Uterus (tissue), 4 donors: ENCODE data around the gene SPNS2. TPM values are rescaled to one million over a fixed set of nuclear protein-coding genes. Genes with fewer than 3 reads are reported as not detected.

Experiments
- DNase-seq, 2 donors: peaks; one replicate each; pipeline ENCODE4 v3.0.0-alpha.2; 2019 to 2020
- H3K27ac ChIP-seq, 2 donors: fragments of 200-600 bp; sonication (generic); 1 replicate in 1 of 2; 2 replicates in 1 of 2; pipeline ENCODE4 v1.5.1; 2016 to 2018
- H3K27me3 ChIP-seq, 2 donors: fragments of 200-600 bp; sonication (generic); one replicate each; pipeline ENCODE4 v1.5.1; 2018 to 2019; ENCODE audit warnings: control low read depth in 1 of 2
- H3K36me3 ChIP-seq, 2 donors: fragments of 200-600 bp; sonication (generic); one replicate each; pipeline ENCODE4 v1.5.1; 2019; ENCODE audit warnings: control low read depth in 1 of 2
- H3K4me1 ChIP-seq, 2 donors: fragments of 200-600 bp; sonication (generic); one replicate each; pipeline ENCODE4 v1.5.1; 2018 to 2019; ENCODE audit warnings: control low read depth in 1 of 2
- H3K4me3 ChIP-seq, 2 donors: fragments of 200-600 bp; sonication (generic); 1 replicate in 1 of 2; 2 replicates in 1 of 2; pipeline ENCODE4 v1.5.1; 2018 to 2019; ENCODE audit warnings: mild to moderate bottlenecking in 1 of 2
- H3K9me3 ChIP-seq, 2 donors: fragments of 200-600 bp; sonication (generic); one replicate each; pipeline ENCODE4 v1.5.1; 2019; ENCODE audit warnings: control low read depth in 1 of 2
- CTCF ChIP-seq, 4 experiments: fragments of 200-600 bp in 2 of 4; fragments of 450-650 bp in 2 of 4; sonication (generic) in 2 of 4; IDR thresholded peaks; one replicate each; pipeline ENCODE4 v1.5.1; 2016 to 2019; ENCODE audit warnings: antibody characterized with exemption in 4 of 4, mild to moderate bottlenecking in 2 of 4, moderate library complexity in 1 of 4
- POLR2A ChIP-seq, 2 donors: fragments of 450-650 bp; IDR thresholded peaks; one replicate each; pipeline ENCODE4 v1.6.1; 2016; ENCODE audit warnings: antibody characterized with exemption in 2 of 2, mild to moderate bottlenecking in 1 of 2, moderate library complexity in 1 of 2
- intact Hi-C: fragments of 100-400 bp; cut with DNase I; formaldehyde crosslinking; loops from one replicate; pipeline ENCODE4 v1.15.1; 2023; ENCODE audit warnings: low total_unique reads
- total RNA-seq, 4 donors: library from RNA; depleted of rRNA in 3 of 4; stranded (reverse); fragments of >200 nt in 3 of 4; gene quantifications; one replicate each; pipeline versions ENCODE4 v1.1.0 to v1.2.4, GENCODE V29; 2014 to 2023
- donor health status: DM: yes; HTN: yes; CAD: no.

SPNS2 gene
- total RNA-seq, 4 donors from 2014 or later: 3.8 to 40.5 (median 13.6) TPM

DNA sequence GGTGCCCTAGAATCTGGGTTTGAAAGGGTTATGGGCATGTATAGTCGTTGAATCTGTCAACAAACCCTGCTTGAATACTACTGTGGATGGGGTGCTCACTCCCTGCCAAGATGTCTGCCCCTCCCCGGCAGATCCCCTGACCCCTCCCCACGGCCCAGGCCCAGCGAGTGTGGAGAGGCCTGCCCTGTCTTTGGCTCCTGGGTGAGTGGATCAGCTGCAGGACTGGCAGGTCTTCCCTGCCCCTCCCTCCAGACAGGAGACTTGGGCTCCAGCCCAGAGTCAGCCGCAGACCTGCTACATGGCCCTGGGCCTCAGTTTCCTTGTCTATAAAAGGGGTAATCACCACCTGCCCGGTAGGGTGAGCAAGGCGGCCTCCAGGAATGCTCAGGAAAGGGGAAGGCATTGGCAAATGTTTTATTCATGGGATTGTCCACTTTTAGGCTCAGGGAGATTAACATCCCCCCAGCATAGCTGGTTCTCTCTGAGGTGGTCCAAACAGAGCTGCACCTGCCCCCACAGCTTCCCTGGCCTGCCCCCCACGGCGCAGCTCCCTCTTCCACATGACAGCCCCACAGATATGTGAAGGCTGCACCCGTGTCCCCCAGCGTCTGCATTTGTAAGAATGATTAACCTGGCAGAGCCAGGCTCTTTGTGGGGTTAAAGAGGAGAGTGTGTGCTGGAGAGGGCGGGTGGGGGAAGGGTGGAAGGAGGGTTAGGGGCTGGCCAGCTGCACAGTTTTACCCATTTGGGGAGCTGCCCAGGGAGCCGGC, 18.5 kb upstream of the SPNS2 start:
- Histone ChIP-seq H3K27ac (no peak overlapping the region), H3K36me3 (no peaks in the 10 kb centered on the region), H3K4me1 (no peaks in the 10 kb centered on the region), H3K4me3 (no peak overlapping the region), H3K9me3 (no peaks in the 10 kb centered on the region), H3K27me3 (no peaks in the 10 kb centered on the region)
- TF ChIP-seq CTCF (IDR thresholded peaks at IDR 0.05): no peak
- no peak for TF ChIP-seq POLR2A (IDR thresholded peaks at IDR 0.05)
- no peak for DNase-seq
- intact Hi-C loops: no loop called here

DNA sequence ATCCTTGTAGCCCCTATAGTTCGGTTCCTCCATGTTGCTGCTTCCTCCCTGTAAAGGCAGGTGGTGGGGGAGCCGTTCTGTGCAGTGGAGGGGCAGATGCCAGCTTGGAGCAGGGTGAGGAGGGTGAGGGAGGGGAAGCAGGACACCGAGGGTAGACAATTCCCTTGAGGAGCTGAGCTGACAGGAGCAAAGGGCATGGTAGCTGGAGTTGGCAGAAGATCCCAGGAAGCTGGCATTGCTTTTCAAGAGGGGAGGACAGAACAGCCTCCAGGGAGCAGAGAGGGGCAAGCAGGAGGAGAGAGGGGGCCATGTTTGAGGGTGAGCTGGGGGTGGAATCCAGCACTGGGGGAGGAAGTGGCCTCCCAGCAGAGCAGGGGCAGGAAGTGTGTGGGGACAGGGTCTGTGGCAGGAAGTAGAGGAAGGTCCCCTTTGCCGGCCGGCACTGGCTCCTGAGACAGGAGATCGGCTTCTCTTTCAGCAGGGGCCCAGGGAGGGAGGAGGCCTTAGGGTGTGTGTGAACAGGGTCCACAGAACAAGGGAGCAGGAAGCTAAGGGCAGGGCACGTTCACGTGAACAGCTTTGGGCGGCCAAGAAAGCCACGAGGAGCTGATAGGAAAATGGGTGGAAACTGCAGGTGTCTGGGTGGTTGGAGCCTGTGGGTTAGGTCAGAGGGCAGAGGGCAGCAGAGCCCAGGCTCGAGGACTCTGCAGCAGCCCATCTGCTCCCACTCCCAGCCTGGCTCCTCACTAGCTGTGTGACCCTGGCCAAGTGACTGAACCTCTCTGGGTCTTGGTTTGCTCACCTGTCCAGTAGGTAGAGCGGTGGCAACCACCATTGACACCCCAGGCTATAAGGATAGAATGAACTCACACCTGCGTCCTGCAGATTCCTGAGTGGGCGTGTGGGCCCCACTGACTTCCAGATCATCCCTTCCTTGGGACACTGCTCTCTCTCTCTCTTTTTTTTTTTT, 17.5 kb upstream of the SPNS2 start:
- H3K4me3 ChIP-seq: no peak overlapping the region
- no peak for DNase-seq
- TF ChIP-seq POLR2A (IDR thresholded peaks at IDR 0.05): no peak
- TF ChIP-seq CTCF (IDR thresholded peaks at IDR 0.05): no peak
- H3K27ac ChIP-seq: no peak overlapping the region
- intact Hi-C loops: no loop called here
- no peaks in the 10 kb centered on the region for H3K9me3 ChIP-seq
- no peaks in the 10 kb centered on the region for H3K27me3 ChIP-seq
- H3K36me3 ChIP-seq: no peaks in the 10 kb centered on the region
- no peaks in the 10 kb centered on the region for H3K4me1 ChIP-seq

DNA sequence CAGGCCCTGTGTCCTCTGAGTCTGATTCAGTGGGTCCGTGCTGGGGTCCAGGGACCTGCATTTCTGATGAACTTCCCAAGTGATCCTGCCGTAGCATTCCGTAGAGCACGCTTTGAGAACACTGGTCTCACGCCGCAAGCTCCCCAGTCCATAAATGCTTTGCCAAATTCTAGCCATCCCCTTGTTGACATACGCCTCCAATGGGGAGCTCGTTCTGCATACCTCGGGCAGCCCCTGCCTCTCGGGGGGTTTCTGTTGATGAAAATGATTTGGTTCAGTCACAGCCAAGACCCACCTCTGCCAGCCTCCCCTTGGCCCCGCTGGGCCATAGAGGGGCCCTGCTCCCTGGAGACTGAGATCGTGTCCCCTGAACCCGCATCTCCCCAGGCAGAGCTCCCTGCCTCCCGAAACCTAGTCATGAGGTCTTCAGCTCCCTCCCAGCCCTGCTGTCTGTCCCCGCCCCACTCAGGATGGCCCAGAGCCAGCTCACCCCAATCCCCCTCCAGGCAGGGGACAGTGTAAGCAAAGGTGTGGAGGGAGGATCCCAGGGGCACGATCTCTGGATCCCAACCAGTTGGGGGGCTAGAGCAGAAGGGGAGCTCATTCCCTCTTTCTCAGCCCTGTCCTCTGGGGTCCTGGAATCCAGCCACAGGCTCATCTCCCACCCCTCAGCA, 16.2 kb upstream of the SPNS2 start:
- no peak for TF ChIP-seq CTCF (IDR thresholded peaks at IDR 0.05)
- TF ChIP-seq POLR2A (IDR thresholded peaks at IDR 0.05): no peak
- no peak overlapping the region for H3K4me3 ChIP-seq
- no peak for DNase-seq
- H3K9me3 ChIP-seq: no peaks in the 10 kb centered on the region
- intact Hi-C loops: no loop called here
- no peaks in the 10 kb centered on the region for H3K4me1 ChIP-seq
- no peaks in the 10 kb centered on the region for H3K27me3 ChIP-seq
- H3K27ac ChIP-seq: no peak overlapping the region
- no peaks in the 10 kb centered on the region for H3K36me3 ChIP-seq

GRCh38 chr17:4483012-4483840, 15.5 kb upstream of the SPNS2 start:
- TF ChIP-seq CTCF (IDR thresholded peaks at IDR 0.05): no peak
- TF ChIP-seq POLR2A (IDR thresholded peaks at IDR 0.05): no peak
- Histone ChIP-seq H3K4me3 (no peak overlapping the region), H3K9me3 (no peaks in the 10 kb centered on the region), H3K36me3 (no peaks in the 10 kb centered on the region), H3K4me1 (no peaks in the 10 kb centered on the region), H3K27ac (no peak overlapping the region), H3K27me3 (no peaks in the 10 kb centered on the region)
- intact Hi-C loops: no loop called here
- no peak for DNase-seq
